Mucosa of descending colon (tissue), 3 donors: ENCODE measurements around the gene CIAO3. TPM values are rescaled to one million over a fixed set of nuclear protein-coding genes. Genes with fewer than 3 reads are reported as not detected.

Experiments used
- ATAC-seq: fragments of 200-7000 bp; cut with Tn5 transposase; one replicate; pipeline ENCODE4 v1.9.1; 2020; ENCODE audit warnings: mild to moderate bottlenecking, moderate library complexity
- DNase-seq, 3 donors: peaks; one replicate each; pipeline ENCODE4 v3.0.0-alpha.2; 2020
- H3K36me3 ChIP-seq: fragments of 200-600 bp; one replicate; pipeline ENCODE4 v1.8.0; 2021; ENCODE audit warnings: low read depth, mild to moderate bottlenecking
- H3K4me1 ChIP-seq: fragments of 200-600 bp; one replicate; pipeline ENCODE4 v1.8.0; 2021; ENCODE audit warnings: low read depth, mild to moderate bottlenecking
- H3K4me3 ChIP-seq: fragments of 200-600 bp; one replicate; pipeline ENCODE4 v1.8.0; 2021; ENCODE audit warnings: mild to moderate bottlenecking
- H3K9me3 ChIP-seq: fragments of 200-600 bp; one replicate; pipeline ENCODE4 v1.8.0; 2021; ENCODE audit warnings: mild to moderate bottlenecking
- CTCF ChIP-seq: fragments of 200-600 bp; IDR thresholded peaks from one replicate; pipeline ENCODE4 v1.8.0; 2022; ENCODE audit warnings: antibody characterized with exemption, mild to moderate bottlenecking
- intact Hi-C, 2 donors: fragments of 100-400 bp; cut with DNase I in 1 of 2; cut with micrococcal nuclease in 1 of 2; formaldehyde crosslinking; loops; one replicate each; pipeline versions ENCODE4 v1.11.0 to v1.11.1; 2022; cut with DNase I, micrococcal nuclease
- total RNA-seq, 3 donors: library from RNA; stranded (reverse); fragmentation: NEBNext Ultra II Directional in 2 of 3; extraction: Animal tissue kit (Norgen Biotek cat#: 25700) in 2 of 3; gene quantifications; one replicate each; pipeline versions ENCODE4 v1.2.1 to v1.2.4, GENCODE V29; 2021 to 2023
- donor health status: DM: no; HTN: no; CAD: no; lungs with moderate emphysema.
- donor health status: DM: no; HTN: no; CAD: no.
- donor health status: DM: no; HTN: yes; CAD: no.

The CIAO3 gene
- total RNA-seq, 3 donors from 2014 or later: 37.7 to 48.7 (median 47.6) TPM

GRCh38 chr16:728890-729744 lies 11.7 kb downstream of the CIAO3 start:
- Histone ChIP-seq H3K9me3 (no peaks in the 10 kb centered on the region), H3K4me1 (peaks cover 22% of the 10 kb centered on the region), H3K36me3 (peaks cover 5% of the 10 kb centered on the region), H3K4me3 (no peak overlapping the region)
- TF ChIP-seq CTCF: no peak
- DNase-seq: peak in 1 of 3 donors; percentile 67
- no peak for ATAC-seq
- intact Hi-C loops: no loop called here

- Histone ChIP-seq H3K9me3 (no peaks in the 10 kb centered on the region), H3K4me3 (no peak overlapping the region), H3K36me3 (peaks cover 3% of the 10 kb centered on the region), H3K4me1 (peaks cover 22% of the 10 kb centered on the region)
- DNase-seq (peak; percentile 71 to 88 (median 81)), ATAC-seq (peak; percentile 68)
- TF ChIP-seq CTCF: no peak
- intact Hi-C loops: no loop called here
Measured at GRCh38 chr16:728131-728889, 12.5 kb downstream of the CIAO3 start.

GRCh38 chr16:727291-727977 lies 13.4 kb downstream of the CIAO3 start:
- Histone ChIP-seq H3K4me1 (peaks cover 22% of the 10 kb centered on the region), H3K9me3 (no peaks in the 10 kb centered on the region), H3K4me3 (no peak overlapping the region), H3K36me3 (no peaks in the 10 kb centered on the region)
- DNase-seq (peak in 1 of 3 donors; percentile 73), ATAC-seq (peak; percentile 35)
- TF ChIP-seq CTCF: no peak
- intact Hi-C loops: no loop called here

GRCh38 chr16:726438-727290 lies 14.1 kb downstream of the CIAO3 start, which contains the start of the genes CCDC78 and HAGHL:
Gene CCDC78 (minus strand): TSS chr16:726443. CDS start chr16:726367, 76 bp downstream.
Gene HAGHL (plus strand): TSS chr16:727106. CDS start chr16:727510, 404 bp downstream.
- intact Hi-C loops: no loop called here
- Histone ChIP-seq H3K4me3 (no peak within 1 kb of the TSS), H3K4me1 (peaks cover 28% of the 10 kb centered on the region), H3K9me3 (no peaks in the 10 kb centered on the region), H3K36me3 (no peaks in the 10 kb centered on the region)
- peak; percentile 28 for ATAC-seq
- peak; percentile 59 to 85 (median 78) for DNase-seq
- no peak for TF ChIP-seq CTCF

GRCh38 chr16:726188-726437 lies 14.7 kb downstream of the CIAO3 start:
- no peak overlapping the region for H3K4me3 ChIP-seq
- ATAC-seq (no peak), DNase-seq (peak in 1 of 3 donors; percentile 54)
- H3K36me3 ChIP-seq: no peaks in the 10 kb centered on the region
- peaks cover 32% of the 10 kb centered on the region for H3K4me1 ChIP-seq
- no peak for TF ChIP-seq CTCF
- H3K9me3 ChIP-seq: no peaks in the 10 kb centered on the region
- intact Hi-C loops: no loop called here
